Smooth muscle cell (in vitro differentiated cells): ENCODE data around the gene ADRB2. TPM values are rescaled to one million over a fixed set of nuclear protein-coding genes. Genes with fewer than 3 reads are reported as not detected.

Source experiments
- DNase-seq: peaks from one replicate; lab custom pipeline; 2025; ENCODE audit not compliant: unreplicated experiment; lab: John Stamatoyannopoulos, UW
- H2AFZ ChIP-seq: fragments of 200-600 bp; sonication (generic); 2 replicates; pipeline ENCODE4 v1.6.0; 2016; ENCODE audit warnings: antibody characterized with exemption, low read depth, mild to moderate bottlenecking
- H3F3A ChIP-seq: fragments of 200-600 bp; sonication (generic); 2 replicates; pipeline ENCODE4 v1.6.0; 2017; ENCODE audit warnings: antibody characterized with exemption, low read depth
- H3K27ac ChIP-seq: fragments of 200-600 bp; sonication (generic); 2 replicates; pipeline ENCODE4 v1.5.1; 2016; ENCODE audit warnings: low read depth, mild to moderate bottlenecking
- H3K27me3 ChIP-seq: fragments of 200-600 bp; sonication (generic); 2 replicates; pipeline ENCODE4 v1.6.1; 2016; ENCODE audit warnings: low read depth, mild to moderate bottlenecking
- H3K36me3 ChIP-seq: fragments of 200-600 bp; sonication (generic); 2 replicates; pipeline ENCODE4 v1.5.1; 2016; ENCODE audit warnings: low read depth
- H3K4me1 ChIP-seq: fragments of 200-600 bp; sonication (generic); 2 replicates; pipeline ENCODE4 v1.5.1; 2016; ENCODE audit warnings: low read depth
- H3K4me2 ChIP-seq: fragments of 200-600 bp; sonication (generic); 2 replicates; pipeline ENCODE4 v1.6.0; 2016; ENCODE audit warnings: mild to moderate bottlenecking
- H3K4me3 ChIP-seq: fragments of 200-600 bp; sonication (generic); 2 replicates; pipeline ENCODE4 v1.5.1; 2016; ENCODE audit warnings: mild to moderate bottlenecking
- H3K79me2 ChIP-seq: fragments of 200-600 bp; sonication (generic); 2 replicates; pipeline ENCODE4 v1.6.0; 2016; ENCODE audit warnings: low read depth, mild to moderate bottlenecking
- H3K9ac ChIP-seq: fragments of 200-600 bp; sonication (generic); 2 replicates; pipeline ENCODE4 v1.6.0; 2016; ENCODE audit warnings: low read depth
- H3K9me3 ChIP-seq: fragments of 200-600 bp; sonication (generic); replicated peaks from 2 replicates; pipeline ENCODE4 v1.5.1; 2016; ENCODE audit warnings: low read depth
- H4K20me1 ChIP-seq: fragments of 200-600 bp; sonication (generic); 2 replicates; pipeline ENCODE4 v1.6.0; 2016; ENCODE audit warnings: low read depth
- CTCF ChIP-seq: fragments of 200-600 bp; sonication (generic); IDR thresholded peaks from 2 replicates; pipeline ENCODE4 v1.5.1; 2017; ENCODE audit warnings: borderline replicate concordance, mild to moderate bottlenecking, antibody characterized with exemption; ENCODE audit not compliant: insufficient read depth, poor library complexity, severe bottlenecking
- WGBS: methylation state at CpG from one replicate; pipeline ENCODE4 v1.1.7; 2016; ENCODE audit warnings: low lambda C conversion rate; 5-methylcytosine and 5-hydroxymethylcytosine counted together
- polyA plus RNA-seq: library from polyadenylated mRNA; unstranded; fragments of >200 nt; fragmentation: Nextera tagmentation; extraction: Ambion mirVana; gene quantifications from 2 replicates; pipeline ENCODE4 v1.2.1, GENCODE V29; 2016
- total RNA-seq: library from RNA; depleted of rRNA; stranded (reverse); fragments of >200 nt; gene quantifications from 2 replicates; pipeline ENCODE4 v1.2.3, GENCODE V29; 2014

ADRB2 gene
- total and polyA plus RNA-seq, 2 experiments from 2014 or later = 1.9 TPM

- Histone ChIP-seq H3K4me3 (no peak overlapping the region), H4K20me1 (no peaks in the 10 kb centered on the region), H2AFZ (no peak overlapping the region), H3K36me3 (no peaks in the 10 kb centered on the region), H3F3A (no peaks in the 10 kb centered on the region), H3K9ac (no peak overlapping the region), H3K27ac (no peak overlapping the region), H3K27me3 (no peaks in the 10 kb centered on the region), H3K4me1 (no peaks in the 10 kb centered on the region), H3K9me3 (no peaks in the 10 kb centered on the region), H3K4me2 (no peak overlapping the region), H3K79me2 (no peaks in the 10 kb centered on the region)
- DNase-seq = no peak
- WGBS = 94% methylated on average over 1 of the region's 1 CpG
- no peak for TF ChIP-seq CTCF
Observed at GRCh38 chr5:148840531-148840930, 14.1 kb downstream of the ADRB2 start.

- H3K4me2 ChIP-seq = no peak overlapping the region
- no peaks in the 10 kb centered on the region for H3K27me3 ChIP-seq
- H3K36me3 ChIP-seq = no peaks in the 10 kb centered on the region
- no peaks in the 10 kb centered on the region for H4K20me1 ChIP-seq
- H3K9ac ChIP-seq = no peak overlapping the region
- H3K4me1 ChIP-seq = no peaks in the 10 kb centered on the region
- no peak for DNase-seq
- no peaks in the 10 kb centered on the region for H3K9me3 ChIP-seq
- no peak overlapping the region for H2AFZ ChIP-seq
- H3K27ac ChIP-seq = no peak overlapping the region
- no peaks in the 10 kb centered on the region for H3F3A ChIP-seq
- H3K4me3 ChIP-seq = no peak overlapping the region
- WGBS = 68% methylated on average over 3 of the region's 3 CpGs
- no peak for TF ChIP-seq CTCF
- H3K79me2 ChIP-seq = no peaks in the 10 kb centered on the region
Observed at GRCh38 chr5:148841519-148841918, 15.1 kb downstream of the ADRB2 start.

- no peak overlapping the region for H3K27ac ChIP-seq
- no peaks in the 10 kb centered on the region for H3K79me2 ChIP-seq
Observed at GRCh38 chr5:148842161-148842560, 15.8 kb downstream of the ADRB2 start.

More at GRCh38 chr5:148842161-148842560, 15.8 kb downstream of the ADRB2 start:
- Histone ChIP-seq H4K20me1 (no peaks in the 10 kb centered on the region), H3K9me3 (no peaks in the 10 kb centered on the region), H3K4me3 (no peak overlapping the region), H3K27me3 (no peaks in the 10 kb centered on the region), H3K9ac (no peak overlapping the region), H3K36me3 (no peaks in the 10 kb centered on the region), H3F3A (no peaks in the 10 kb centered on the region), H2AFZ (no peak overlapping the region), H3K4me2 (no peak overlapping the region), H3K4me1 (no peaks in the 10 kb centered on the region)
- 93% methylated on average over 2 of the region's 2 CpGs for WGBS
- DNase-seq = no peak
- TF ChIP-seq CTCF = no peak
